NCI-H146 (cell line): Measurements from ENCODE around the gene CROCC.

Experiments used
- DNase-seq: peaks from one replicate; lab custom pipeline; 2025; lab: John Stamatoyannopoulos, UW

The CROCC gene

GRCh38 chr1:17012775-17013490 is 91.2 kb downstream of the CROCC start:
- DNase-seq = no peak

- DNase-seq = no peak
These were observed 92.0 kb downstream of the CROCC start for GRCh38 chr1:17013491-17014320.

DNA sequence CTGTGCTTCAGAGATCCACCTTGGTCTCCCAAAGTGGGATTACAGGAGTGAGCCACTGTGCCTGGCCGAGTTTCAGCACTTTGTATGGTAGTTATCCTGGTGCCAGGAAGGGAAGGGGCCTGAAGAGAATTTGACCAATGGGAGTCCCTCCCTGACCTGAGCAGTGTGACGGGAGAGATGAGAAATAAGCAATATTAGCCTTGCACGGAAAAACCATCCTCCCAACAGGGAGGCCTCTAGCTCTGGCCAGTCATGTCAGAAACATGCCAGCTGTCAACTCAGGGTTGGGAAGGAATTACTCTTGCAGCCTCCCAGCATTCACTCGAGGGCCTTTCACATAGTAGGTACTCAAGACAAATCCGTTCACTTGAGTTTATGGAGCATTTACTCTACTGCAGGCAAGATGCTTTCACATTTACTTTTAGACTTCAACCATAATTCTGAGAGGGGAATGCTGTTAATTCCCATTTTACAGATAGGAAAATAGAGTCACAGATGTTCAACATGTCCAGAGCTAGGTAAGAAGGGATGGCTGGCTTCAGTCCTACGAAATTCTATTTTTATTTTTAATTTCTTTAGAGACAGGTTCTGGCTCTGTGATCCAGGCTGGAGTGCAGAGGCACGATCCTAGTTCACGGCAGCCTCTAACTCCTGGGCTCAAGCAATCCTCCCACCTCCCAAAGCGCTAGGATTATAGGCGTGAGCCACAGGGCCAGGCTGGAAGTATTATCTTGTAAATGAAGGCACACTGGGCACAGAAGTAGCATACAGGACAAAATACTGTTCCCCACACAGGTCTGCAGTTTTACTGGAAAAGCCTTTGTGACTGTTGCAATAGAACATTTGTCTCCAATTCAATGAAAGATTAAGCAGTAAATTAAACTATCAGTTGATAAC is 93.2 kb downstream of the CROCC start:
- DNase-seq = no peak

DNA sequence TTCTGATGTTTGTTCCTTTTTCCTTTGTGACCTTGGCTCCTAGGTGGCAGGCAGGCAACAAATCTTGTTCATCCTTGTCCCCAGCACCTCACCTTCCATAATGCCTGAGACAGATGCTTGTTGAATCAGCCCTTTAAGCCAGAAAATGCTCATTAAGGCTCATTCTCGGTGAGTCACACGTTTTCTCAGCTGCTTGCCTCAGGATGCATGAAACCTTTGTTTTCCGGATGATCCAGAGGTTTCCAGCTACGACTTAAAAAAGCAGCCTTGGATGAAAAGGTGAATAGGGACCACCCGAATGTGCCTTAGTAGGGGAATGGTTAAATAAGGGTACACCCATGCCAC is 94.6 kb downstream of the CROCC start:
- DNase-seq = no peak

DNA sequence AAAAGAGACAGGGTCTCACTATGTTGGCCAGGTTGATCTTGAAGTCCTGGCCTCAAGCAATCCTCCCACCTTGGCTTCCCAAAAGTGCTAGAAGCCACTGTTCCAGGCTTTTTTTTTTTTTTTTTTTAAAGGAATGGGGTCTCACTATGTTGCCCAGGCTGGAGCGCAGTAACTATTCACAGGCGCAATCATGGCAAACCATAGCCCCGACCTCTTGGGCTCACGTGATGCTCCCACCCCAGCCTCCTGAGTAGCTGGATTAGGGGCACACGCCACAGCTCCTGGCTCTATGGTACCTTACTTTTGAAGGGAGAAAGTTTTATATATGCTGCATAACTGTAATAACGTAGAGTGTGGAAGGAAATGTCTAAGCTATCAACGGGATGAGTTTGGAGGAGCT is 95.7 kb downstream of the CROCC start:
- DNase-seq = no peak

DNA sequence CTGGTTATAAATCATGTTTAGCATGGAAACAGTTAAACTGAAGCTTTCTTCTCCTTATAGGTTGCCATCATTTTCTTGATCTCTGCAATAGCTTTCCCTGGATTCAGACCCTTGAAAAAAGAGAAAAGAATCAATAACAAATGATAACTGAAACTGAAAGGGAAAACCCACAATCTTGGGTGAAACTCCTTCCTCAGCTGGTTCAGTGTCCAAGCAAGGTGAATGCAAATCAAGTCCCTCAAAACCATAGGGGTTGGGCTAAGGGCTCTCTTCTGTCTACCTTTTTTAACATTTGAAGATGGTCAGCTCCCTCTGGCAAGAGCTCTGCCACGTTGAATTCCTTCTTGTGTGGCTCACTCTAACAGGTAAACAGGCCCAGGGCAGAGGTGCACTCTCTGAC is 97.1 kb downstream of the CROCC start:
- DNase-seq = no peak

DNA sequence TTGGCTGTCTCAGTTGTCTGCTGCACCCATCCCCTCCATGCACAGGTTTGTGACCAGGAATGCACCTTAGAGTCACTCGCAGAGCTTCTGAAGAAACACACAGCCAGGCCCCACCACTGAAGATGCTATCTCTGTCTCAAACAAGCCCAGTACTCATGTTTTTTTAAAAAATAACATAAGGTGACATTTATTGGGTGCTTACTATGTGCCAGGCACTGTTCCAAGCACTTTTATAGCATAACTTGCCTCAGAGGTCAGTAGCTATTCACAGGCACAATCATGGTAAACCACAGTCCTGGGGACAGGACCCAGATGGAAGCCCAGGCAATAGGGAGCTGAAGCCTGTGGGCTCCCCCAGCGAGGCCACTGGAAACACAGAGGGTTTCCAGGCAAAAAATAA is 98.8 kb downstream of the CROCC start:
- DNase-seq = no peak

- DNase-seq = no peak
These were observed 100.2 kb downstream of the CROCC start for GRCh38 chr1:17021896-17022295.
